Natural killer cell treated with Interleukin-12 subunit alpha and Interleukin-12 subunit beta and Interleukin-15 and Interleukin-18, amount 100 ng/mL, for 72 hours (primary cell): ENCODE measurements around the gene PFKFB3. TPM values are rescaled to one million over a fixed set of nuclear protein-coding genes. Genes with fewer than 3 reads are reported as not detected.

Experiments
- ATAC-seq, 2 donors: fragments of 150-1000 bp; cut with Tn5 transposase in 1 of 2; sonication (Bioruptor Pico), chemical (Tn5 transposase) in 1 of 2; 2 replicates each; pipeline ENCODE4 v1.10.0; 2021
- DNase-seq: peaks from one replicate; pipeline ENCODE4 v3.0.0; 2022; ENCODE audit warnings: low spot score
- H3K27ac Mint-ChIP-seq, 2 donors: 1 replicate in 1 of 2; 2 replicates in 1 of 2; pipeline ENCODE4 v1.8.0; 2022; ENCODE audit warnings: mixed read lengths in 2 of 2, mild to moderate bottlenecking in 1 of 2, moderate library complexity in 1 of 2
- H3K27me3 Mint-ChIP-seq, 2 donors: 1 replicate in 1 of 2; 2 replicates in 1 of 2; pipeline ENCODE4 v1.8.0; 2022; ENCODE audit warnings: mixed read lengths in 2 of 2
- H3K36me3 Mint-ChIP-seq: one replicate; pipeline ENCODE4 v1.8.0; 2022; ENCODE audit warnings: mixed read lengths
- H3K4me1 Mint-ChIP-seq, 2 donors: 1 replicate in 1 of 2; 2 replicates in 1 of 2; pipeline ENCODE4 v1.8.0; 2022; ENCODE audit warnings: low read depth in 2 of 2, mixed read lengths in 2 of 2, mild to moderate bottlenecking in 1 of 2
- H3K4me3 Mint-ChIP-seq: one replicate; pipeline ENCODE4 v1.8.0; 2022; ENCODE audit warnings: mixed read lengths
- H3K9me3 Mint-ChIP-seq: 2 replicates; pipeline ENCODE4 v1.8.0; 2022; ENCODE audit warnings: mixed read lengths
- total RNA-seq, 2 donors: library from RNA; stranded (reverse); gene quantifications; one replicate each; pipeline ENCODE4 v1.2.3, GENCODE V29; 2022

PFKFB3 gene
- total RNA-seq, 2 donors from 2014 or later = 190 to 256 TPM

- H3K4me3 Mint-ChIP-seq = no peak overlapping the region
- H3K36me3 Mint-ChIP-seq = peaks cover 8% of the 10 kb centered on the region
- H3K27ac Mint-ChIP-seq = no peak overlapping the region
- H3K4me1 Mint-ChIP-seq = peaks cover 10 to 26% of the 10 kb centered on the region in 2 donors
- H3K9me3 Mint-ChIP-seq = no peaks in the 10 kb centered on the region
- DNase-seq = peak; percentile 53
- no peak for ATAC-seq
- no peaks in the 10 kb centered on the region for H3K27me3 Mint-ChIP-seq
Observed at GRCh38 chr10:6212806-6213205, 10.1 kb downstream of the PFKFB3 start.

- ATAC-seq = no peak
- Mint-ChIP-seq H3K27me3 (no peaks in the 10 kb centered on the region), H3K36me3 (peaks cover 8% of the 10 kb centered on the region)
Observed at GRCh38 chr10:6213257-6213905, 10.6 kb downstream of the PFKFB3 start.

GRCh38 chr10:6213908-6214307 is 11.2 kb downstream of the PFKFB3 start:
- Mint-ChIP-seq H3K36me3 (peaks cover 8% of the 10 kb centered on the region), H3K9me3 (no peaks in the 10 kb centered on the region), H3K27me3 (no peaks in the 10 kb centered on the region), H3K27ac (no peak overlapping the region), H3K4me1 (peaks cover 8 to 26% of the 10 kb centered on the region in 2 donors), H3K4me3 (no peak overlapping the region)
- peak; percentile 45 for DNase-seq
- no peak for ATAC-seq

More at GRCh38 chr10:6213257-6213905, 10.6 kb downstream of the PFKFB3 start:
- Mint-ChIP-seq H3K4me3 (no peak overlapping the region), H3K9me3 (no peaks in the 10 kb centered on the region), H3K4me1 (peaks cover 8 to 25% of the 10 kb centered on the region in 2 donors), H3K27ac (no peak overlapping the region)
- peak; percentile 53 for DNase-seq

- Mint-ChIP-seq H3K4me3 (no peak overlapping the region), H3K9me3 (no peaks in the 10 kb centered on the region), H3K36me3 (peaks cover 8% of the 10 kb centered on the region), H3K27me3 (no peaks in the 10 kb centered on the region), H3K4me1 (peaks cover 8 to 25% of the 10 kb centered on the region in 2 donors), H3K27ac (no peak overlapping the region)
- DNase-seq = no peak
- ATAC-seq = no peak
Observed at GRCh38 chr10:6214612-6215011, 11.9 kb downstream of the PFKFB3 start.

GRCh38 chr10:6215241-6215640 is 12.5 kb downstream of the PFKFB3 start:
- DNase-seq (no peak), ATAC-seq (no peak)
- Mint-ChIP-seq H3K27me3 (no peaks in the 10 kb centered on the region), H3K9me3 (no peaks in the 10 kb centered on the region), H3K36me3 (peaks cover 8% of the 10 kb centered on the region), H3K27ac (no peak overlapping the region), H3K4me1 (peaks cover 8 to 25% of the 10 kb centered on the region in 2 donors), H3K4me3 (no peak overlapping the region)

GRCh38 chr10:6215683-6216484 is 13.2 kb downstream of the PFKFB3 start:
- no peak overlapping the region for H3K27ac Mint-ChIP-seq
- ATAC-seq = no peak

GRCh38 chr10:6216916-6217315 is 14.2 kb downstream of the PFKFB3 start:
- H3K36me3 Mint-ChIP-seq = peaks cover 16% of the 10 kb centered on the region
- peak overlapping the region in 1 of 2 donors; percentile 72 for H3K27ac Mint-ChIP-seq
- DNase-seq (peak; percentile 39), ATAC-seq (no peak)
- no peak overlapping the region for H3K4me3 Mint-ChIP-seq
- no peaks in the 10 kb centered on the region for H3K9me3 Mint-ChIP-seq
- no peaks in the 10 kb centered on the region for H3K27me3 Mint-ChIP-seq
- H3K4me1 Mint-ChIP-seq = peaks cover 13 to 22% of the 10 kb centered on the region in 2 donors

More at GRCh38 chr10:6215683-6216484, 13.2 kb downstream of the PFKFB3 start:
- Mint-ChIP-seq H3K27me3 (no peaks in the 10 kb centered on the region), H3K4me1 (peaks cover 11 to 25% of the 10 kb centered on the region in 2 donors), H3K4me3 (no peak overlapping the region), H3K9me3 (no peaks in the 10 kb centered on the region), H3K36me3 (peaks cover 12% of the 10 kb centered on the region)
- DNase-seq = no peak

GRCh38 chr10:6217611-6218010 is 14.9 kb downstream of the PFKFB3 start:
- no peak for ATAC-seq
- Mint-ChIP-seq H3K27ac (no peak overlapping the region), H3K4me1 (peaks cover 13 to 22% of the 10 kb centered on the region in 2 donors)

GRCh38 chr10:6218692-6219493 is 16.2 kb downstream of the PFKFB3 start:
- no peaks in the 10 kb centered on the region for H3K9me3 Mint-ChIP-seq
- peak; percentile 59 for DNase-seq
- H3K36me3 Mint-ChIP-seq = peaks cover 11% of the 10 kb centered on the region
- H3K27me3 Mint-ChIP-seq = no peaks in the 10 kb centered on the region
- no peak for ATAC-seq
- no peak overlapping the region for H3K27ac Mint-ChIP-seq
- peaks cover 8 to 14% of the 10 kb centered on the region in 2 donors for H3K4me1 Mint-ChIP-seq
- H3K4me3 Mint-ChIP-seq = no peak overlapping the region

More at GRCh38 chr10:6217611-6218010, 14.9 kb downstream of the PFKFB3 start:
- Mint-ChIP-seq H3K9me3 (no peaks in the 10 kb centered on the region), H3K27me3 (no peaks in the 10 kb centered on the region), H3K36me3 (peaks cover 16% of the 10 kb centered on the region), H3K4me3 (no peak overlapping the region)
- no peak for DNase-seq

GRCh38 chr10:6219494-6219836 is 16.7 kb downstream of the PFKFB3 start:
- Mint-ChIP-seq H3K27ac (no peak overlapping the region), H3K27me3 (no peaks in the 10 kb centered on the region), H3K9me3 (no peaks in the 10 kb centered on the region), H3K4me1 (peaks cover 6 to 18% of the 10 kb centered on the region in 2 donors), H3K36me3 (peaks cover 11% of the 10 kb centered on the region), H3K4me3 (no peak overlapping the region)
- DNase-seq (no peak), ATAC-seq (no peak)

GRCh38 chr10:6220418-6221191 is 17.9 kb downstream of the PFKFB3 start:
- Mint-ChIP-seq H3K36me3 (peaks cover 13% of the 10 kb centered on the region), H3K4me1 (peaks cover 6 to 20% of the 10 kb centered on the region in 2 donors), H3K27me3 (no peaks in the 10 kb centered on the region), H3K9me3 (no peaks in the 10 kb centered on the region), H3K4me3 (no peak overlapping the region), H3K27ac (no peak overlapping the region)
- DNase-seq (no peak), ATAC-seq (no peak)

GRCh38 chr10:6221192-6221940 is 18.6 kb downstream of the PFKFB3 start:
- no peak for DNase-seq
- H3K27ac Mint-ChIP-seq = no peak overlapping the region
- peaks cover 17% of the 10 kb centered on the region for H3K36me3 Mint-ChIP-seq
- H3K4me3 Mint-ChIP-seq = no peak overlapping the region
- H3K9me3 Mint-ChIP-seq = no peaks in the 10 kb centered on the region
- H3K27me3 Mint-ChIP-seq = no peaks in the 10 kb centered on the region
- ATAC-seq = peak in 1 of 2 donors; percentile 11
- H3K4me1 Mint-ChIP-seq = peaks cover 6 to 23% of the 10 kb centered on the region in 2 donors
